ENCODE data around the gene DDX20. TPM values are rescaled to one million over a fixed set of nuclear protein-coding genes. Genes with fewer than 3 reads are reported as not detected.

The DDX20 gene
- total and polyA plus RNA-seq, 2 of the 8 experiments (the other 6 are each of a cell fraction or from before 2014, with no cell fraction given): 7.5 to 24.7 TPM

DNA sequence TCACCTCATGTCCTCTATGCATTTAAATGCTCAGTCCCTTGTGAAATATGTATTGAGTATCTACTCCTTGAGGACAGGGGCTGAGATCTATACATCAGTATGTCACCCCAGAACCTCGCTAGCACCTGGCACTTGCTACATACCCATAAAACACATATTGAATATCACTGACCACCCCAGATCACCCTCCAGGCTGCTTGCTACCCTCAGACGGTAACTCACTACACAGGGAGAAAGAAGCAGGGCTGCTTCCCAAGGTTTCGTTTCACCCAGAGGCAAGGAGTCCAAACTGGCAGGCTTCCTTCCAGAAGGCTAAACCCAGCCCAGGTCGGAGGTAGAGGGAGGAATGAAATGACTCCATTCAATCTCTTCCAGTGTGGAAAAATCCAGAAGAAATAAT lies 25.0 kb upstream of the DDX20 start:
- Histone ChIP-seq H2BK15ac (ENCODE audit: low read length) (no peak overlapping the region), H3K9me3 (ENCODE audit: insufficient read depth in 2 of 2, low read depth in 1 of 2, low read length in 1 of 2) (no peaks in the 10 kb centered on the region), H3K79me2 (ENCODE audit: control insufficient read depth in 1 of 2, insufficient read depth in 2 of 2, low read length in 2 of 2) (peaks cover 0 to 47% of the 10 kb centered on the region in 2 experiments; a peak in 3 of 4 replicates), H2AFZ (ENCODE audit: low read length) (no peak overlapping the region), H4K20me1 (replicated peaks in 1 of 2; ENCODE audit: control insufficient read depth in 1 of 2, insufficient read depth in 2 of 2, low read length in 2 of 2) (peaks cover 3% of the 10 kb centered on the region in 2 experiments), H3K18ac (ENCODE audit: extremely low read depth, low read length) (no peak overlapping the region), H3K56ac (replicated peaks; ENCODE audit: insufficient read length, low read depth, low read length) (no peak overlapping the region), H2BK120ac (replicated peaks; ENCODE audit: low read depth, low read length) (no peak overlapping the region), H3K36me3 (ENCODE audit: control insufficient read depth in 2 of 4, insufficient read depth in 4 of 4, low read length in 3 of 4) (peaks cover 0 to 5% (median 2%) of the 10 kb centered on the region in 4 experiments; a peak in 4 of 8 replicates), H3K14ac (ENCODE audit: insufficient read length) (no peak overlapping the region), H3K4ac (replicated peaks; ENCODE audit: insufficient read length, low read depth, low read length) (no peak overlapping the region), H4K91ac (replicated peaks; ENCODE audit: insufficient read length, low read length) (no peak overlapping the region), H4K8ac (ENCODE audit: extremely low read depth, insufficient read depth, low read length) (no peak overlapping the region), H2BK5ac (ENCODE audit: low read depth, low read length) (no peak overlapping the region), H3K79me1 (ENCODE audit: low read depth, low read length) (peaks cover 17% of the 10 kb centered on the region), H3K9ac (replicated peaks in 1 of 4; ENCODE audit: extremely low read depth in 1 of 4, low read depth in 3 of 4, low read length in 3 of 4) (no peak overlapping the region), H2BK12ac (ENCODE audit: low read depth, low read length) (no peak overlapping the region), H2BK20ac (ENCODE audit: low read length) (no peak overlapping the region), H3K23ac (ENCODE audit: insufficient read length) (no peak overlapping the region), H3K4me3 (ENCODE audit: extremely low read depth in 1 of 4, insufficient read depth in 2 of 4, low read depth in 3 of 4, low read length in 4 of 4) (no peak overlapping the region), H2AK5ac (ENCODE audit: low read depth, low read length) (no peak overlapping the region), H3K23me2 (ENCODE audit: low read depth, low read length) (no peaks in the 10 kb centered on the region; the same call in 1 of the 2 replicates), H3K4me1 (replicated peaks in 1 of 4; ENCODE audit: control insufficient read depth in 3 of 4, insufficient read depth in 4 of 4, low read length in 3 of 4) (peaks cover 2 to 17% (median 8%) of the 10 kb centered on the region in 4 experiments), H3K27me3 (replicated peaks in 1 of 4; ENCODE audit: control insufficient read depth in 3 of 4, extremely low read depth in 1 of 4, insufficient read depth in 3 of 4, low read length in 3 of 4) (no peaks in the 10 kb centered on the region; a peak in 1 of 7 replicates), H3K4me2 (ENCODE audit: insufficient read depth in 1 of 2, low read depth in 2 of 2, low read length in 2 of 2) (no peak overlapping the region), H3K27ac (ENCODE audit: low read depth, low read length) (no peak overlapping the region), H4K5ac (ENCODE audit: insufficient read length, low read depth, low read length) (no peak overlapping the region)
- no peak for TF ChIP-seq JUN (IDR thresholded peaks at IDR 0.05; ENCODE audit: low read depth, low read length)
- no peak for TF ChIP-seq CTBP2 (IDR thresholded peaks at IDR 0.05; ENCODE audit: borderline replicate concordance, insufficient read depth, insufficient read length, low read length)
- no peak for TF ChIP-seq RAD21 (IDR thresholded peaks at IDR 0.05 in 1 of 2, conservative IDR thresholded peaks at IDR 0.05 in 1 of 2; ENCODE audit: low read depth in 2 of 2, low read length in 2 of 2)
- TF ChIP-seq, protein P1, sequence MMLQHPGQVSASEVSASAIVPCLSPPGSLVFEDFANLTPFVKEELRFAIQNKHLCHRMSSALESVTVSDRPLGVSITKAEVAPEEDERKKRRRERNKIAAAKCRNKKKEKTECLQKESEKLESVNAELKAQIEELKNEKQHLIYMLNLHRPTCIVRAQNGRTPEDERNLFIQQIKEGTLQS (IDR thresholded peaks at IDR 0.05; ENCODE audit: insufficient read depth, low read depth, low read length): no peak
- no peak for TF ChIP-seq CHD2 (IDR thresholded peaks at IDR 0.05; ENCODE audit: low read length)
- no peak for TF ChIP-seq RFX5 (IDR thresholded peaks at IDR 0.05; ENCODE audit: borderline replicate concordance, low read depth, low read length)
- no peak for TF ChIP-seq EGR1 (IDR thresholded peaks at IDR 0.05; ENCODE audit: borderline replicate concordance, low read depth, low read length)
- no peak for TF ChIP-seq FOSL1 (IDR thresholded peaks at IDR 0.05; ENCODE audit: insufficient read depth, low read depth, low read length)
- no peak for TF ChIP-seq HDAC6 (IDR thresholded peaks at IDR 0.05; ENCODE audit: low read depth, low read length)
- TF ChIP-seq BCL11A (IDR thresholded peaks at IDR 0.05; ENCODE audit: low read depth in 2 of 2, low read length in 2 of 2): no peak
- no peak for TF ChIP-seq ZNF274 (IDR thresholded peaks at IDR 0.05; ENCODE audit: borderline replicate concordance, extremely low read depth, low read length)
- no peak for TF ChIP-seq POU5F1 (IDR thresholded peaks at IDR 0.05; ENCODE audit: low read depth, low read length)
- ChIA-PET CTCF (ENCODE audit: partially characterized antibody) (interaction anchor here (1.5 to 42.0 kb wide), 3 partner anchors 1 to 37 kb away, joined by 3 to 1070 read pairs (median 1070); partner anchors contain the start of genes DDX20 and INKA2), POLR2A (ENCODE audit: partially characterized antibody) (interaction anchor here (1.8 to 19.0 kb wide), 2 partner anchors 9 to 24 kb away, joined by 5 to 343 read pairs; no protein-coding TSS in a partner anchor)
- FAIRE-seq (no peak), DNase-seq (ENCODE audit: low read depth in 1 of 2, low spot score in 2 of 2) (no peak)
- 86% methylated on average over 4 of the region's 4 CpGs; no CpG with 5 or more reads in 1 of the 2 experiments for WGBS, 2 experiments (ENCODE audit: extremely low coverage in 1 of 2, insufficient coverage in 1 of 2, insufficient read length in 1 of 2, insufficient replicate concordance in 2 of 2, low coverage in 1 of 2, low lambda C conversion rate in 2 of 2, missing lambda C conversion rate in 1 of 2)
